T-cell (primary cell): ENCODE results near the gene ZFHX3. TPM values are rescaled to one million over a fixed set of nuclear protein-coding genes. Genes with fewer than 3 reads are reported as not detected.

Source experiments
- ATAC-seq, 4 experiments: fragments of 200-7000 bp in 3 of 4; fragments of 150-1000 bp in 1 of 4; cut with Tn5 transposase; replicated peaks in 1 of 4; 1 replicate in 3 of 4; 2 replicates in 1 of 4; pipeline ENCODE4 v1.10.0; 2021; ENCODE audit warnings: moderate library complexity in 3 of 4, mild to moderate bottlenecking in 2 of 4, moderate number of reproducible peaks in 1 of 4
- CTCF ChIA-PET, 2 donors: fragments of 300-600 bp; sonication (Branson Sonifier 250); formaldehyde crosslinking; loops; one replicate each; lab custom pipeline; 2022; ENCODE audit warnings: antibody characterized with exemption in 2 of 2; lab: Charles Lee
- POLR2A ChIA-PET, 2 donors: fragments of 300-600 bp; sonication (Branson Sonifier 250); formaldehyde crosslinking; loops; one replicate each; lab custom pipeline; 2022; ENCODE audit warnings: antibody characterized with exemption in 2 of 2; lab: Charles Lee
- DNase-seq, 35 experiments: peaks; one replicate each; pipeline versions ENCODE4 v3.0.0 to v3.0.0-alpha.2; 2013 to 2023
- H3K27ac ChIP-seq: one replicate; pipeline ENCODE4 v1.5.1; 2013; ENCODE audit warnings: low read length
- H3K27me3 ChIP-seq, 2 experiments: replicated peaks in 1 of 2; 1 replicate in 1 of 2; 2 replicates in 1 of 2; pipeline versions ENCODE4 v1.6.1 to v1.7.0; 2013; ENCODE audit warnings: low read length in 1 of 2, mixed read lengths in 1 of 2; ENCODE audit not compliant: control insufficient read depth in 2 of 2, insufficient read depth in 2 of 2; ENCODE audit errors: extremely low read depth in 1 of 2
- H3K36me3 ChIP-seq, 2 donors: 1 replicate in 1 of 2; 2 replicates in 1 of 2; pipeline versions ENCODE4 v1.6.1 to v1.7.0; 2013; ENCODE audit warnings: low read length in 1 of 2; ENCODE audit not compliant: control insufficient read depth in 2 of 2, insufficient read depth in 1 of 2; ENCODE audit errors: extremely low read depth in 1 of 2
- H3K4me1 ChIP-seq, 2 experiments: 1 replicate in 1 of 2; 2 replicates in 1 of 2; pipeline versions ENCODE4 v1.6.1 to v1.7.0; 2013; ENCODE audit warnings: low read length in 2 of 2, mixed read lengths in 1 of 2; ENCODE audit not compliant: insufficient read depth in 2 of 2, control insufficient read depth in 1 of 2; ENCODE audit errors: extremely low read depth in 1 of 2
- H3K4me3 ChIP-seq, 2 donors: 1 replicate in 1 of 2; 2 replicates in 1 of 2; pipeline versions ENCODE4 v1.5.1 to v1.7.0; 2013; ENCODE audit warnings: mild to moderate bottlenecking in 2 of 2, low read length in 1 of 2, moderate library complexity in 1 of 2; ENCODE audit not compliant: control insufficient read depth in 1 of 2; ENCODE audit errors: extremely low read depth in 1 of 2
- H3K9me3 ChIP-seq: 2 replicates; pipeline ENCODE4 v1.7.0; 2013
- H3K27ac Mint-ChIP-seq, 2 donors: one replicate each; pipeline ENCODE4 v1.8.0; 2020 to 2021; ENCODE audit warnings: mild to moderate bottlenecking in 2 of 2, mixed read lengths in 2 of 2
- H3K27me3 Mint-ChIP-seq, 2 donors: one replicate each; pipeline ENCODE4 v1.8.0; 2021 to 2022; ENCODE audit warnings: mixed read lengths in 2 of 2
- H3K36me3 Mint-ChIP-seq: one replicate; pipeline ENCODE4 v1.8.0; 2021; ENCODE audit warnings: mixed read lengths
- H3K4me1 Mint-ChIP-seq, 3 donors: one replicate each; pipeline ENCODE4 v1.8.0; 2020 to 2022; ENCODE audit warnings: mixed read lengths in 3 of 3, mild to moderate bottlenecking in 1 of 3
- H3K4me3 Mint-ChIP-seq, 3 donors: one replicate each; pipeline ENCODE4 v1.8.0; 2020 to 2022; ENCODE audit warnings: mild to moderate bottlenecking in 3 of 3, mixed read lengths in 3 of 3, moderate library complexity in 3 of 3
- H3K9me3 Mint-ChIP-seq, 3 donors: one replicate each; pipeline ENCODE4 v1.8.0; 2020 to 2022; ENCODE audit warnings: mixed read lengths in 3 of 3
- whole genome bisulfite sequencing: methylation state at CpG from one replicate; pipeline ENCODE4 v1.1.5; 2013; ENCODE audit warnings: missing lambda C conversion rate; ENCODE audit not compliant: insufficient coverage; 5-methylcytosine and 5-hydroxymethylcytosine counted together
- total RNA-seq, 35 experiments: library from RNA in 6 of 35; stranded (reverse) in 6 of 35; fragments of 120-200 nt in 1 of 35; gene quantifications; one replicate each; pipeline versions ENCODE4 v1.2.1 to v1.2.4 and lab custom pipeline; 2013 to 2026

ZFHX3 gene
- total RNA-seq, 5 donors from 2014 or later (not counting 1 experiment from before 2014, with no cell fraction given): 0.35 to 2.1 (median 1.0) TPM

- H3K9me3 Mint-ChIP-seq: no peaks in the 10 kb centered on the region
- H3K27ac Mint-ChIP-seq: no peak overlapping the region
- Histone ChIP-seq H3K36me3 (no peaks in the 10 kb centered on the region), H3K27ac (no peak overlapping the region), H3K27me3 (peaks cover 0 to 10% of the 10 kb centered on the region in 2 experiments), H3K4me3 (no peak overlapping the region), H3K4me1 (no peaks in the 10 kb centered on the region), H3K9me3 (no peaks in the 10 kb centered on the region)
- ATAC-seq: no peak
- no peak for DNase-seq
- no peak overlapping the region for H3K4me3 Mint-ChIP-seq
- H3K27me3 Mint-ChIP-seq: no peaks in the 10 kb centered on the region
- 61% methylated on average over 4 of the region's 6 CpGs for WGBS
- H3K36me3 Mint-ChIP-seq: no peaks in the 10 kb centered on the region
- no peaks in the 10 kb centered on the region for H3K4me1 Mint-ChIP-seq
- CTCF ChIA-PET: no interaction called here
- POLR2A ChIA-PET: no interaction called here
Observed at GRCh38 chr16:72903176-72903575, 144.8 kb downstream of the ZFHX3 start.

DNA sequence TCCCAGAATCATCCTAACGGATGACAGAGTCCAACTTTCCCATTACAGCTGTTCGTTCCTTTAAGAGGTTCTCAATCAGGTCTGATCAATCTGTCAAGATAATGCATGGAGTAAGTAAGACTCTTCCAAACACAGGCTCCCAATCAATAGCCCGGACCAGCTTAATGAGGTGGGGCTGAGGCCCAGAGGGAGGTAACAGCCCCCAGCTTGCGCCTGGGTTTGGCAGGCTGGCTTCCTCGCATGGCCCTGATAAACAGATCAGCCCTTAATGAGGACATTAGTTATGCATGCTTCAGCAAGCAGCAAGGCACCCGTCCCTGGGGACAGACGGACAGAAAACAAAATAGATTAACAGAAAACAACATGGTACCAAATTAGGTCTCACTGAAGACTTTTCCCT, 145.7 kb downstream of the ZFHX3 start:
- no peak overlapping the region for H3K4me3 Mint-ChIP-seq
- ChIA-PET CTCF (no interaction called here), POLR2A (no interaction called here)
- Histone ChIP-seq H3K4me3 (no peak overlapping the region), H3K4me1 (no peaks in the 10 kb centered on the region), H3K27me3 (peaks cover 0 to 6% of the 10 kb centered on the region in 2 experiments), H3K36me3 (no peaks in the 10 kb centered on the region), H3K9me3 (no peaks in the 10 kb centered on the region), H3K27ac (no peak overlapping the region)
- ATAC-seq (no peak), DNase-seq (no peak)
- H3K27ac Mint-ChIP-seq: no peak overlapping the region
- no peaks in the 10 kb centered on the region for H3K36me3 Mint-ChIP-seq
- H3K9me3 Mint-ChIP-seq: no peaks in the 10 kb centered on the region
- no peaks in the 10 kb centered on the region for H3K4me1 Mint-ChIP-seq
- 97% methylated on average over 4 of the region's 7 CpGs for WGBS
- H3K27me3 Mint-ChIP-seq: no peaks in the 10 kb centered on the region

DNA sequence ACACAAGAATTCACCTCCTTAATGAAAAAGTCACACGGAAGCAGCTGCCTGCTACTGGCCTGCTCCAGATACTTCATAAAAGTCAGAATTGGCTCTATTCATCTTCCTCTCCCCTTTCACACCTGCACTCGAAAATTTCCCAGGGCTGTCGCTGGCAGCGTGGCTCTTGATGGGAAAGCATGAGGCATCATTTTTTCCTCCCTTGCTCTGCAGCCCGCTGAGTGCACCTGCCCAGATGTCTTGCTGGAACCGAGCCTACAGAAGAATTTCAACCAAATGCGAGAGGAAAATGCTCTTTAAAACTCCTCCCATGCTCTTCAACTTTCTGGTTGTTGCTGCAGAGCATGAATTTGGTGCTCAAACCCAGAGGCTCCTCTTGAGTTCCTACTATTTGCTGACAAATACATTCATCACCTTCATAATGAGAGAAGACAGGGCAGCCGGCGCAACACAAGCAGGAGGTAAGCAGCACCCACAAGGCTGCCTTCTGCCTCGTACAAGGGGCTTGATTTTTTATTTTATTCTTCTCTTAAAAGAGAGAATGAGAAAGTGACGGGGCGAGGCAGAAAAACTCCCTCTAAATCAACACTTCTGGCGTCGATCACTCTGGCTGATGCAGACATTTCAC, 146.8 kb downstream of the ZFHX3 start:
- H3K27me3 Mint-ChIP-seq: no peaks in the 10 kb centered on the region
- CTCF ChIA-PET: no interaction called here
- no peaks in the 10 kb centered on the region for H3K36me3 Mint-ChIP-seq
- WGBS: 75% methylated on average over 7 of the region's 14 CpGs
- Histone ChIP-seq H3K27ac (no peak overlapping the region), H3K4me3 (no peak overlapping the region), H3K4me1 (no peaks in the 10 kb centered on the region), H3K9me3 (no peaks in the 10 kb centered on the region), H3K36me3 (no peaks in the 10 kb centered on the region), H3K27me3 (peaks cover 0 to 9% of the 10 kb centered on the region in 2 experiments)
- no peak overlapping the region for H3K27ac Mint-ChIP-seq
- DNase-seq (no peak), ATAC-seq (no peak)
- no peaks in the 10 kb centered on the region for H3K9me3 Mint-ChIP-seq
- no peaks in the 10 kb centered on the region for H3K4me1 Mint-ChIP-seq
- H3K4me3 Mint-ChIP-seq: no peak overlapping the region
- POLR2A ChIA-PET: interaction anchor here in 1 of 2 donors (0.6 kb wide), 1 partner anchor 9 kb away, joined by 3 read pairs; no protein-coding TSS in a partner anchor

DNA sequence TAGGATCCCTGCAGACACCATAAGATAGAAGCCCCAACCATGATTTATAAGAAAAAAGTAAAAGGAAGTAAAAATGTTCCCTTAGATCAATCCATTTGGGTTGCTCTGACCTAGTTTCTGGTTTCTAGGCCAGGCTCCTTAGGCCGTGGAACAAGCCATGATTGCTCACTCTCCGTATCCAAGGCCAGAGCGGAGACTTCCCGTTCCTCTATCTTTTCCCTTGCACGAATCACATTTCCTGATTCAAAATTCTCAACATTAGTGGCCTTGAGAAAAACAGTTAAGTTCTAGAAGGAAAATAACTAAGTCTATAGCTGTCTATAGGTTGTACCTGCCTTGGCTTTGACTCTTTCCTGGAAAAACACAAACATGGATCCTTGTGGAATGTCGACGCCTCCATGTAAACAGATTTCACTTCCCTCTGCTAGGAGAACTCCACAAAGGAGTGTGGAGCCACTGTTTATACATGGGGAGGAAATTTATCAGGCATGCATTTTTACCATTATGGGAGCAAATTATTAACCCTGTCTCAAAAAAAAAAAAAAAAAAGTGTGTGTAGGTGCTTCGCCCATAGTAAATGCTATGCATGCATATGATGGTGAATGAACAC, 149.6 kb downstream of the ZFHX3 start:
- no peak for ATAC-seq
- Histone ChIP-seq H3K27me3 (peaks cover 0 to 9% of the 10 kb centered on the region in 2 experiments), H3K36me3 (no peaks in the 10 kb centered on the region), H3K4me1 (no peaks in the 10 kb centered on the region), H3K4me3 (no peak overlapping the region), H3K9me3 (no peaks in the 10 kb centered on the region), H3K27ac (no peak overlapping the region)
- no peaks in the 10 kb centered on the region for H3K4me1 Mint-ChIP-seq
- no peak for DNase-seq
- no peak overlapping the region for H3K27ac Mint-ChIP-seq
- POLR2A ChIA-PET: no interaction called here
- peaks cover 0 to 2% of the 10 kb centered on the region in 2 donors for H3K27me3 Mint-ChIP-seq
- CTCF ChIA-PET: no interaction called here
- no peaks in the 10 kb centered on the region for H3K9me3 Mint-ChIP-seq
- H3K36me3 Mint-ChIP-seq: no peaks in the 10 kb centered on the region
- 88% methylated on average over 2 of the region's 8 CpGs for WGBS
- H3K4me3 Mint-ChIP-seq: no peak overlapping the region

- ChIA-PET CTCF (no interaction called here), POLR2A (no interaction called here)
- ATAC-seq (no peak), DNase-seq (no peak)
- Mint-ChIP-seq H3K9me3 (no peaks in the 10 kb centered on the region), H3K27ac (no peak overlapping the region), H3K36me3 (no peaks in the 10 kb centered on the region), H3K27me3 (peaks cover 0 to 2% of the 10 kb centered on the region in 2 donors), H3K4me3 (no peak overlapping the region), H3K4me1 (no peaks in the 10 kb centered on the region)
- WGBS: 100% methylated on average over 2 of the region's 6 CpGs
- Histone ChIP-seq H3K4me3 (no peak overlapping the region), H3K9me3 (no peaks in the 10 kb centered on the region), H3K27ac (no peak overlapping the region), H3K36me3 (no peaks in the 10 kb centered on the region), H3K4me1 (no peaks in the 10 kb centered on the region), H3K27me3 (peaks cover 0 to 9% of the 10 kb centered on the region in 2 experiments)
Observed at GRCh38 chr16:72897707-72898106, 150.2 kb downstream of the ZFHX3 start.

- no peak overlapping the region for H3K27ac ChIP-seq
- Mint-ChIP-seq H3K27ac (no peak overlapping the region), H3K4me1 (no peaks in the 10 kb centered on the region), H3K9me3 (no peaks in the 10 kb centered on the region), H3K4me3 (no peak overlapping the region), H3K27me3 (peaks cover 0 to 2% of the 10 kb centered on the region in 2 donors), H3K36me3 (no peaks in the 10 kb centered on the region)
- DNase-seq (no peak), ATAC-seq (no peak)
- 77% methylated on average over 8 of the region's 12 CpGs for WGBS
- H3K36me3 ChIP-seq: no peaks in the 10 kb centered on the region
- no peak overlapping the region for H3K4me3 ChIP-seq
- no peaks in the 10 kb centered on the region for H3K4me1 ChIP-seq
- H3K27me3 ChIP-seq: peaks cover 0 to 10% of the 10 kb centered on the region in 2 experiments
- H3K9me3 ChIP-seq: no peaks in the 10 kb centered on the region
- ChIA-PET CTCF (no interaction called here), POLR2A (no interaction called here)
Observed at GRCh38 chr16:72896485-72897118, 151.3 kb downstream of the ZFHX3 start.
